ENCODE data around the gene UTS2. TPM values are rescaled to one million over a fixed set of nuclear protein-coding genes. Genes with fewer than 3 reads are reported as not detected.
A peak's percentile ranks its signal among the peaks of the same experiment; 100 is the strongest.

Gene UTS2
- total RNA-seq, 2 donors from 2014 or later = 0.58 TPM; not detected in 1

DNA sequence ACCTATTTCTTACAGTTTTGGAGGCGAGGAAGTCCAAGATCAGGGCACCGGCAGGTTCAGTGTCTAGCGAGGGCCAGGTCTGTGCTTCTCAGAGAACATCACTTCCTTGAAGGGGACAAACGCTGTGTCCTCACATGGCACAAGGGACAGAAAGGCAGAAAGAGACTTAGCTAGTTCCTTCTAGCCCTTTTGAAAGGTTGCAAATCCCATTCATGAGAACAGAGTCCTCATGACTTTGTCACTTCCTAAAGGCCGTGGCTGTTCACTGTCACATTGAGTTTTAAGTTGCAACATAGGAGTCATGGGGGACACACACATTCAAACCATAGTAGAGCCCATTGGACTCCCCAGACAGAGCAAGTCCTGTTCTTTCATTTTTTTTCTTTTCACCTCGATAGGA, 41.4 kb downstream of the UTS2 start:
- ATAC-seq (replicated peaks) = no peak
- Mint-ChIP-seq H3K36me3 (ENCODE audit: low read depth) (peaks cover 49% of the 10 kb centered on the region), H3K9me3 (peaks cover 11% of the 10 kb centered on the region), H3K4me1 (no peaks in the 10 kb centered on the region), H3K27ac (no peak overlapping the region), H3K4me3 (no peak overlapping the region), H3K27me3 (no peaks in the 10 kb centered on the region)

- Mint-ChIP-seq H3K27ac (no peak overlapping the region), H3K36me3 (ENCODE audit: low read depth) (peaks cover 53% of the 10 kb centered on the region), H3K27me3 (no peaks in the 10 kb centered on the region), H3K4me3 (no peak overlapping the region), H3K9me3 (peaks cover 11% of the 10 kb centered on the region), H3K4me1 (no peaks in the 10 kb centered on the region)
- ATAC-seq (replicated peaks) = peak; percentile 100
Measured at GRCh38 chr1:7810395-7810794, 42.5 kb downstream of the UTS2 start.

DNA sequence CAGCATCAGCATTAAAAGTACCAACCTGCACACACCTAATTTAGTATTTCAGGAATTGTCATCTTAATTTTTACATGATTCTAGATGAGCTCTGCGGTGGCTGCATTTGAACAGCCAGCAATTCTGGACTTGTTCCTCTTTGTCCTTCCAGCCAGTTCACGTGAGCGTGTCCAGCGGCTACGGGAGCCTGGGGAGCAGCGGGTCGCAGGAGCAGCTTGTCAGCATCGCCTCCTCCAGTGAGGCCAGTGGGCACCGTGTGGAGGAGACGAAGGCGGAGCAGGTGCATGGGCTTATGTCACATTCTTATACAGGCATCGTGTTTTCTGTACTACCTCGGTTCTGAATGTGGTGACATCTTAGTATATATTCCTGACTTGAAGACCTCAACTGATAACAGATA, 43.1 kb downstream of the UTS2 start:
- no peak for ATAC-seq (replicated peaks)
- H3K9me3 Mint-ChIP-seq = peaks cover 11% of the 10 kb centered on the region
- no peaks in the 10 kb centered on the region for H3K27me3 Mint-ChIP-seq
- H3K4me3 Mint-ChIP-seq = no peak overlapping the region
- H3K4me1 Mint-ChIP-seq = no peaks in the 10 kb centered on the region
- H3K27ac Mint-ChIP-seq = no peak overlapping the region
- peaks cover 59% of the 10 kb centered on the region for H3K36me3 Mint-ChIP-seq (ENCODE audit: low read depth)

GRCh38 chr1:7808253-7808844, 44.5 kb downstream of the UTS2 start:
- Mint-ChIP-seq H3K9me3 (peaks cover 6% of the 10 kb centered on the region), H3K4me1 (no peaks in the 10 kb centered on the region), H3K27ac (no peak overlapping the region), H3K4me3 (no peak overlapping the region), H3K36me3 (ENCODE audit: low read depth) (peaks cover 68% of the 10 kb centered on the region), H3K27me3 (no peaks in the 10 kb centered on the region)
- ATAC-seq (replicated peaks) = peak; percentile 38

- Mint-ChIP-seq H3K36me3 (ENCODE audit: low read depth) (peaks cover 53% of the 10 kb centered on the region), H3K27me3 (no peaks in the 10 kb centered on the region), H3K4me1 (no peaks in the 10 kb centered on the region), H3K9me3 (no peaks in the 10 kb centered on the region), H3K4me3 (no peak overlapping the region), H3K27ac (no peak overlapping the region)
- no peak for ATAC-seq (replicated peaks)
Measured at GRCh38 chr1:7805460-7805859, 47.4 kb downstream of the UTS2 start.

Other genes starting within 250 kb of the UTS2 start
- gene VAMP3, start 81.8 kb downstream of the UTS2 start, total RNA-seq = 10 to 100 TPM; 22.3 to 24.9 TPM
- 1 to 10 TPM; 3.1 to 4.8 TPM for gene PER3, start 68.8 kb downstream of the UTS2 start, total RNA-seq
- 10 to 100 TPM; 22.2 to 40.8 TPM for gene TNFRSF9, start 87.8 kb upstream of the UTS2 start, total RNA-seq
- 100 to 1,000 TPM; 262 to 416 TPM for gene PARK7, start 108.6 kb upstream of the UTS2 start, total RNA-seq
- 1 to 10 TPM; 1.8 to 3.1 TPM for gene ERRFI1, start 173.2 kb upstream of the UTS2 start, total RNA-seq

Data from activated T-helper 17 cell treated with anti-CD3 and anti-CD28 coated beads, Interleukin-2, amount 50 U/mL, for 72 hours (primary cell).